Type B pancreatic cell (in vitro differentiated cells): ENCODE measurements around the gene MLH1. TPM values are rescaled to one million over a fixed set of nuclear protein-coding genes. Genes with fewer than 3 reads are reported as not detected.

Experiments used
- total RNA-seq: library from RNA; stranded (reverse); gene quantifications from 2 replicates; pipeline ENCODE4 v1.2.1, GENCODE V29; 2021; ENCODE audit warnings: low replicate concordance

Gene MLH1
- total RNA-seq, 1 donor from 2014 or later, result 41.0 TPM

Other genes starting within 250 kb of the MLH1 start
- 0.10 TPM in 2 replicates for gene DCLK3, start 229.0 kb upstream of the MLH1 start, total RNA-seq
- 8.6 and 18.0 TPM in 2 replicates for gene TRANK1, start 48.5 kb upstream of the MLH1 start, total RNA-seq
- gene EPM2AIP1, start 387 bp upstream of the MLH1 start, total RNA-seq, result 27.5 and 29.2 TPM in 2 replicates
- gene LRRFIP2, start 181.1 kb downstream of the MLH1 start, total RNA-seq, result 63.5 and 68.5 TPM in 2 replicates
- 55.8 and 77.5 TPM in 2 replicates for gene GOLGA4, start 249.8 kb downstream of the MLH1 start, total RNA-seq